ENCODE measurements around the gene HEATR1. TPM values are rescaled to one million over a fixed set of nuclear protein-coding genes. Genes with fewer than 3 reads are reported as not detected.

Gene HEATR1
- total RNA-seq, 1 experiment from 2014 or later, result 73.0 TPM

DNA sequence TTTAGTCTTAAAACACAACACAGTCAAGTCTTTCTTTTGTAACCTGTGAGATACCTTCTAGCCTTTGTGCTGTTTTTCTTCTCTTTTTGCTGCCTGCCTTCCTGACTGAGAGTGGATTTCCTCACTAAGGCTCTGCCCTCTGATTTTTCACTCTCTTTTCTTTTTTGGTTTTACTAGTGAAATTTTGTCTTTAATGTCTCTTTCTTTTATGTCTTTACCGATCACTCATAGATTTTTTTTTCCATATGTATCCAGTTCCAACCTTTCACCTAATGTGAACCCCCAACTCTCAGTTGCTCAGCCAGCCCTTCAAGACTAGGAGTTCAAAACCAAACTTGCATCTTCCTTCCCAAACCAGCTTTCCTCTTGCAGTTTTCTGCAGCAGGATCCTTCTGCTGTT lies 74.0 kb downstream of the HEATR1 start (continued):
- TF ChIP-seq, protein P1, sequence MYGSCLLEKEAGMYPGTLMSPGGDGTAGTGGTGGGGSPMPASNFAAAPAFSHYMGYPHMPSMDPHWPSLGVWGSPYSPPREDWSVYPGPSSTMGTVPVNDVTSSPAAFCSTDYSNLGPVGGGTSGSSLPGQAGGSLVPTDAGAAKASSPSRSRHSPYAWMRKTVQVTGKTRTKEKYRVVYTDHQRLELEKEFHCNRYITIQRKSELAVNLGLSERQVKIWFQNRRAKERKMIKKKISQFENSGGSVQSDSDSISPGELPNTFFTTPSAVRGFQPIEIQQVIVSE (CRISPR knock-in tag; IDR thresholded peaks at IDR 0.05; ENCODE audit: borderline replicate concordance), result no peak
- no peak for TF ChIP-seq NR1H2 (CRISPR knock-in tag; IDR thresholded peaks at IDR 0.05)

DNA sequence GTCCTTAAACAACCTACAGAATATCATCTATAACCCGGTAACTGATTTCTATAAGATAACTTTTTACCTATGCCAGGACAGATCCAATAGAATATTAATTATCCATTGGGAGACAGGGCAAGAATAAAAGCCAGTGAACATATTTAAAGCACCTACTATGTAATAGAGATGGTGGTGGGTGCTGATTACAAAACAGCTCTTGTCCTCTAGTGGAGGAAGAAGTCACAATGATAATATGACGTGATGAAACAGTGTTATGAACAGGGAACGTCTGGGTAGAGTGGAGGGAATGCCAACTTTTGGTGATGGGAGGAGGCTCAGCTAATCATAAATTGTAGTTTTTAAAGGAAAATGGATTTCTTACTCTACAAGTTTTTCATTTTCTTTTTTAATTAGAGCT lies 78.2 kb downstream of the HEATR1 start:
- no peak for DNase-seq (ENCODE audit: low spot score)
- H3K4me3 Mint-ChIP-seq, result no peak overlapping the region
- ATAC-seq, result no peak
- POLR2A ChIA-PET, result interaction anchor here (0.9 kb wide), 2 partner anchors 18 to 23 kb away, joined by 3 read pairs; no protein-coding TSS in a partner anchor
- peaks cover 26% of the 10 kb centered on the region for H3K27me3 Mint-ChIP-seq (ENCODE audit: low read depth)
- peaks cover 11% of the 10 kb centered on the region for H3K4me1 Mint-ChIP-seq
- CTCF ChIA-PET, result interaction anchor here (1.6 kb wide), 1 partner anchor 34 kb away, joined by 3 read pairs; no protein-coding TSS in a partner anchor
- H3K36me3 Mint-ChIP-seq, result no peaks in the 10 kb centered on the region; the same call in 1 of the 2 replicates
- TF ChIP-seq FOXP1 (CRISPR knock-in tag; IDR thresholded peaks at IDR 0.05; ENCODE audit: borderline replicate concordance) (no peak), PRRX2 (CRISPR knock-in tag; IDR thresholded peaks at IDR 0.05) (no peak), GABPB1 (CRISPR knock-in tag; IDR thresholded peaks at IDR 0.05) (no peak), ATF1 (CRISPR knock-in tag; IDR thresholded peaks at IDR 0.05) (no peak), TEAD4 (CRISPR knock-in tag; IDR thresholded peaks at IDR 0.05) (no peak), ESRRA (CRISPR knock-in tag; IDR thresholded peaks at IDR 0.05; ENCODE audit: borderline replicate concordance) (no peak), ZNF263 (CRISPR knock-in tag; IDR thresholded peaks at IDR 0.05; ENCODE audit: low read depth) (no peak), NFATC4 (CRISPR knock-in tag; IDR thresholded peaks at IDR 0.05) (no peak), ZBTB21 (CRISPR knock-in tag; IDR thresholded peaks at IDR 0.05; ENCODE audit: borderline replicate concordance) (no peak), CREM (CRISPR knock-in tag; IDR thresholded peaks at IDR 0.05) (no peak), NFE2L1 (CRISPR knock-in tag; IDR thresholded peaks at IDR 0.05) (no peak), TEAD1 (CRISPR knock-in tag; IDR thresholded peaks at IDR 0.05) (no peak), JAZF1 (CRISPR knock-in tag; IDR thresholded peaks at IDR 0.05) (no peak), GTF2I (CRISPR knock-in tag; conservative IDR thresholded peaks at IDR 0.05) (no peak), IRF2 (CRISPR knock-in tag; IDR thresholded peaks at IDR 0.05; ENCODE audit: borderline replicate concordance, low read depth) (no peak), MXD4 (CRISPR knock-in tag; IDR thresholded peaks at IDR 0.05; ENCODE audit: borderline replicate concordance) (no peak), ZNF138 (CRISPR knock-in tag; conservative IDR thresholded peaks at IDR 0.05) (no peak)
- TF ChIP-seq, protein P2, sequence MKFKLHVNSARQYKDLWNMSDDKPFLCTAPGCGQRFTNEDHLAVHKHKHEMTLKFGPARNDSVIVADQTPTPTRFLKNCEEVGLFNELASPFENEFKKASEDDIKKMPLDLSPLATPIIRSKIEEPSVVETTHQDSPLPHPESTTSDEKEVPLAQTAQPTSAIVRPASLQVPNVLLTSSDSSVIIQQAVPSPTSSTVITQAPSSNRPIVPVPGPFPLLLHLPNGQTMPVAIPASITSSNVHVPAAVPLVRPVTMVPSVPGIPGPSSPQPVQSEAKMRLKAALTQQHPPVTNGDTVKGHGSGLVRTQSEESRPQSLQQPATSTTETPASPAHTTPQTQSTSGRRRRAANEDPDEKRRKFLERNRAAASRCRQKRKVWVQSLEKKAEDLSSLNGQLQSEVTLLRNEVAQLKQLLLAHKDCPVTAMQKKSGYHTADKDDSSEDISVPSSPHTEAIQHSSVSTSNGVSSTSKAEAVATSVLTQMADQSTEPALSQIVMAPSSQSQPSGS (CRISPR knock-in tag; IDR thresholded peaks at IDR 0.05; ENCODE audit: borderline replicate concordance, low read depth), result no peak
- TF ChIP-seq, protein P3, sequence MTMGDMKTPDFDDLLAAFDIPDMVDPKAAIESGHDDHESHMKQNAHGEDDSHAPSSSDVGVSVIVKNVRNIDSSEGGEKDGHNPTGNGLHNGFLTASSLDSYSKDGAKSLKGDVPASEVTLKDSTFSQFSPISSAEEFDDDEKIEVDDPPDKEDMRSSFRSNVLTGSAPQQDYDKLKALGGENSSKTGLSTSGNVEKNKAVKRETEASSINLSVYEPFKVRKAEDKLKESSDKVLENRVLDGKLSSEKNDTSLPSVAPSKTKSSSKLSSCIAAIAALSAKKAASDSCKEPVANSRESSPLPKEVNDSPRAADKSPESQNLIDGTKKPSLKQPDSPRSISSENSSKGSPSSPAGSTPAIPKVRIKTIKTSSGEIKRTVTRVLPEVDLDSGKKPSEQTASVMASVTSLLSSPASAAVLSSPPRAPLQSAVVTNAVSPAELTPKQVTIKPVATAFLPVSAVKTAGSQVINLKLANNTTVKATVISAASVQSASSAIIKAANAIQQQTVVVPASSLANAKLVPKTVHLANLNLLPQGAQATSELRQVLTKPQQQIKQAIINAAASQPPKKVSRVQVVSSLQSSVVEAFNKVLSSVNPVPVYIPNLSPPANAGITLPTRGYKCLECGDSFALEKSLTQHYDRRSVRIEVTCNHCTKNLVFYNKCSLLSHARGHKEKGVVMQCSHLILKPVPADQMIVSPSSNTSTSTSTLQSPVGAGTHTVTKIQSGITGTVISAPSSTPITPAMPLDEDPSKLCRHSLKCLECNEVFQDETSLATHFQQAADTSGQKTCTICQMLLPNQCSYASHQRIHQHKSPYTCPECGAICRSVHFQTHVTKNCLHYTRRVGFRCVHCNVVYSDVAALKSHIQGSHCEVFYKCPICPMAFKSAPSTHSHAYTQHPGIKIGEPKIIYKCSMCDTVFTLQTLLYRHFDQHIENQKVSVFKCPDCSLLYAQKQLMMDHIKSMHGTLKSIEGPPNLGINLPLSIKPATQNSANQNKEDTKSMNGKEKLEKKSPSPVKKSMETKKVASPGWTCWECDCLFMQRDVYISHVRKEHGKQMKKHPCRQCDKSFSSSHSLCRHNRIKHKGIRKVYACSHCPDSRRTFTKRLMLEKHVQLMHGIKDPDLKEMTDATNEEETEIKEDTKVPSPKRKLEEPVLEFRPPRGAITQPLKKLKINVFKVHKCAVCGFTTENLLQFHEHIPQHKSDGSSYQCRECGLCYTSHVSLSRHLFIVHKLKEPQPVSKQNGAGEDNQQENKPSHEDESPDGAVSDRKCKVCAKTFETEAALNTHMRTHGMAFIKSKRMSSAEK (CRISPR knock-in tag; IDR thresholded peaks at IDR 0.05; ENCODE audit: borderline replicate concordance), result no peak
- H3K9me3 Mint-ChIP-seq, result no peaks in the 10 kb centered on the region
- H3K27ac Mint-ChIP-seq, result no peak overlapping the region

Data from WTC11 (cell line).